Neural cell (in vitro differentiated cells): ENCODE measurements around the gene LCN10. TPM values are rescaled to one million over a fixed set of nuclear protein-coding genes. Genes with fewer than 3 reads are reported as not detected.

ENCODE experiments used
- H2AFZ ChIP-seq: fragments of 200-600, 300-800 bp; sonication (generic), shearing (Covaris generic); 2 replicates; pipeline ENCODE4 v1.6.0; 2014; ENCODE audit warnings: low read depth, mild to moderate bottlenecking, antibody characterized with exemption, low read length, moderate library complexity
- H3F3A ChIP-seq: fragments of 200-600 bp; shearing (Covaris generic); 2 replicates; pipeline ENCODE4 v1.6.1; 2016; ENCODE audit warnings: mild to moderate bottlenecking, moderate library complexity, mixed read lengths, antibody characterized with exemption, low read length; ENCODE audit not compliant: insufficient read depth, poor library complexity, severe bottlenecking
- H3K27ac ChIP-seq: fragments of 200-600, 300-800 bp; sonication (generic), shearing (Covaris generic); 2 replicates; pipeline ENCODE4 v1.5.1; 2014; ENCODE audit warnings: mild to moderate bottlenecking, low read length, moderate library complexity
- H3K27me3 ChIP-seq: fragments of 300-800, 200-600 bp; sonication (generic), shearing (Covaris generic); 2 replicates; pipeline ENCODE4 v1.6.0; 2014; ENCODE audit warnings: mild to moderate bottlenecking, low read depth, low read length, moderate library complexity; ENCODE audit not compliant: insufficient read depth
- H3K36me3 ChIP-seq: fragments of 300-800, 200-600 bp; sonication (generic), shearing (Covaris generic); 2 replicates; pipeline ENCODE4 v1.5.1; 2014; ENCODE audit warnings: mild to moderate bottlenecking, antibody characterized with exemption, low read length, moderate library complexity; ENCODE audit not compliant: insufficient read depth
- H3K4me2 ChIP-seq: fragments of 300-800, 200-600 bp; sonication (generic), shearing (Covaris generic); 2 replicates; pipeline ENCODE4 v1.6.0; 2014; ENCODE audit warnings: mild to moderate bottlenecking, low read length
- H3K4me3 ChIP-seq: fragments of 300-800, 200-600 bp; sonication (generic), shearing (Covaris generic); 2 replicates; pipeline ENCODE4 v1.5.1; 2014; ENCODE audit warnings: mild to moderate bottlenecking, low read length, moderate library complexity
- H3K79me2 ChIP-seq: fragments of 200-600 bp; shearing (Covaris generic); replicated peaks from 2 replicates; pipeline ENCODE4 v1.6.0; 2014; ENCODE audit warnings: mild to moderate bottlenecking, low read length, moderate library complexity; ENCODE audit not compliant: insufficient read depth
- H3K9ac ChIP-seq: fragments of 300-800, 200-600 bp; sonication (generic), shearing (Covaris generic); 2 replicates; pipeline ENCODE4 v1.6.1; 2016; ENCODE audit warnings: mild to moderate bottlenecking, low read length, mixed read lengths
- H3K9me2 ChIP-seq: fragments of 200-600 bp; shearing (Covaris generic); 2 replicates; pipeline ENCODE4 v1.6.1; 2016; ENCODE audit warnings: mild to moderate bottlenecking, low read length, mixed read lengths; ENCODE audit not compliant: insufficient read depth
- H3K9me3 ChIP-seq: fragments of 200-600, 300-800 bp; sonication (generic), shearing (Covaris generic); 2 replicates; pipeline ENCODE4 v1.6.1; 2016; ENCODE audit warnings: mild to moderate bottlenecking, mixed run types, low read length, moderate library complexity, mixed read lengths
- H4K20me1 ChIP-seq: fragments of 200-600 bp; shearing (Covaris generic); 2 replicates; pipeline ENCODE4 v1.6.1; 2016; ENCODE audit warnings: mild to moderate bottlenecking, mixed run types; ENCODE audit not compliant: insufficient read depth
- CTCF ChIP-seq: fragments of 450-650 bp; IDR thresholded peaks from 2 replicates; pipeline ENCODE4 v1.5.1; 2014; ENCODE audit warnings: antibody characterized with exemption, mild to moderate bottlenecking, moderate library complexity; ENCODE audit not compliant: poor library complexity, severe bottlenecking
- POLR2AphosphoS5 ChIP-seq: IDR thresholded peaks from 2 replicates; pipeline ENCODE4 v1.6.1; 2012
- RAD21 ChIP-seq: fragments of 450-650 bp; conservative IDR thresholded peaks from 2 replicates; pipeline ENCODE4 v1.6.1; 2014; ENCODE audit warnings: antibody characterized with exemption, mild to moderate bottlenecking, moderate library complexity
- REST ChIP-seq: IDR thresholded peaks from 2 replicates; pipeline ENCODE4 v1.6.1; 2012; ENCODE audit warnings: borderline replicate concordance
- TAF1 ChIP-seq: IDR thresholded peaks from 2 replicates; pipeline ENCODE4 v1.6.1; 2012; ENCODE audit warnings: low read depth
- polyA plus RNA-seq: library from polyadenylated mRNA; depleted of rRNA; stranded (reverse); fragments of >200 nt; gene quantifications from 2 replicates; pipeline ENCODE4 v1.2.3, GENCODE V29; 2014
- small RNA-seq, 3 experiments: library from RNA; depleted of rRNA; stranded (forward); fragments of <200 nt; gene quantifications; one replicate each; pipeline ENCODE3, GENCODE V24; 2012

LCN10 gene
- polyA plus RNA-seq, 1 donor from 2014 or later, result not detected

- H4K20me1 ChIP-seq, result no peaks in the 10 kb centered on the region
- no peak for TF ChIP-seq TAF1
- TF ChIP-seq REST, result no peak
- no peak for TF ChIP-seq RAD21
- TF ChIP-seq POLR2AphosphoS5, result no peak
- no peak for TF ChIP-seq CTCF
- no peaks in the 10 kb centered on the region for H3F3A ChIP-seq
- no peak overlapping the region for H3K4me2 ChIP-seq
- H2AFZ ChIP-seq, result no peak overlapping the region
- peaks cover 25% of the 10 kb centered on the region for H3K27me3 ChIP-seq
- no peaks in the 10 kb centered on the region for H3K9me3 ChIP-seq
- no peaks in the 10 kb centered on the region for H3K79me2 ChIP-seq
- no peak overlapping the region for H3K9ac ChIP-seq
- no peak overlapping the region for H3K4me3 ChIP-seq
- no peak overlapping the region for H3K27ac ChIP-seq
- H3K36me3 ChIP-seq, result no peaks in the 10 kb centered on the region
- no peaks in the 10 kb centered on the region for H3K9me2 ChIP-seq
Measured at GRCh38 chr9:136688274-136689107, 54.2 kb downstream of the LCN10 start.

Small RNAs within 50 kb of the gene (small RNA-seq; reads per million reads assigned to genes)
- gene ATP6V1G1P3, result 0 reads per million in 3 experiments
- 0 reads per million in 3 experiments for gene MIR6722

Other genes starting within 250 kb of the LCN10 start
- gene NOTCH1, start 196.9 kb downstream of the LCN10 start, polyA plus RNA-seq, result 0.15 and 0.32 TPM in 2 replicates
- 8.2 and 12.5 TPM in 2 replicates for gene EGFL7, start 80.0 kb downstream of the LCN10 start, polyA plus RNA-seq
- 1.3 TPM in 1 of 2 replicates, not detected in the other for gene AGPAT2, start 55.5 kb downstream of the LCN10 start, polyA plus RNA-seq
- gene DIPK1B, start 30.4 kb downstream of the LCN10 start, polyA plus RNA-seq, result 65.1 and 78.7 TPM in 2 replicates
- gene LCN6, start 5.6 kb upstream of the LCN10 start, polyA plus RNA-seq, result not detected in 2 replicates
- gene LCN8, start 15.3 kb upstream of the LCN10 start, polyA plus RNA-seq, result not detected in 2 replicates
- gene LCN15, start 21.6 kb upstream of the LCN10 start, polyA plus RNA-seq, result not detected in 2 replicates
- gene TMEM141, start 48.4 kb upstream of the LCN10 start, polyA plus RNA-seq, result 30.1 and 33.1 TPM in 2 replicates
- 5.5 and 8.8 TPM in 2 replicates for gene CCDC183, start 53.4 kb upstream of the LCN10 start, polyA plus RNA-seq
- 46.4 and 58.8 TPM in 2 replicates for gene RABL6, start 65.0 kb upstream of the LCN10 start, polyA plus RNA-seq
- 1.5 TPM in 2 replicates for gene AJM1, start 99.5 kb upstream of the LCN10 start, polyA plus RNA-seq
- gene PHPT1, start 106.5 kb upstream of the LCN10 start, polyA plus RNA-seq, result 279 and 293 TPM in 2 replicates
- gene MAMDC4, start 109.4 kb upstream of the LCN10 start, polyA plus RNA-seq, result 13.1 and 23.6 TPM in 2 replicates
- 613 and 677 TPM in 2 replicates for gene EDF1, start 123.4 kb upstream of the LCN10 start, polyA plus RNA-seq
- 14.6 and 21.5 TPM in 2 replicates for gene TRAF2, start 143.6 kb upstream of the LCN10 start, polyA plus RNA-seq
- 138 and 148 TPM in 2 replicates for gene FBXW5, start 201.8 kb upstream of the LCN10 start, polyA plus RNA-seq
- not detected in 2 replicates for gene C8G, start 202.3 kb upstream of the LCN10 start, polyA plus RNA-seq
- 2.9 TPM in 1 of 2 replicates, not detected in the other for gene LCN12, start 209.3 kb upstream of the LCN10 start, polyA plus RNA-seq
- gene PTGDS, start 234.6 kb upstream of the LCN10 start, polyA plus RNA-seq, result 2.0 TPM in 1 of 2 replicates, not detected in the other
- 0.76 TPM in 1 of 2 replicates, not detected in the other for gene LCNL1, start 240.1 kb upstream of the LCN10 start, polyA plus RNA-seq
- 276 and 346 TPM in 2 replicates for gene PAXX, start 249.5 kb upstream of the LCN10 start, polyA plus RNA-seq